HG03442 (cell line): Measurements from ENCODE around the gene LCN9.
"Not testable (repeated sequence)": the region's sequence is repeated elsewhere in the genome, so short reads cannot be mapped to it uniquely, and the experiment has no call there.

ENCODE experiments used
- ATAC-seq: cut with Tn5 transposase; IDR thresholded peaks from one replicate; pipeline ENCODE4 v1.9.1; 2021; ENCODE audit warnings: mild to moderate bottlenecking, moderate library complexity; ENCODE audit not compliant: unreplicated experiment

The LCN9 gene

DNA sequence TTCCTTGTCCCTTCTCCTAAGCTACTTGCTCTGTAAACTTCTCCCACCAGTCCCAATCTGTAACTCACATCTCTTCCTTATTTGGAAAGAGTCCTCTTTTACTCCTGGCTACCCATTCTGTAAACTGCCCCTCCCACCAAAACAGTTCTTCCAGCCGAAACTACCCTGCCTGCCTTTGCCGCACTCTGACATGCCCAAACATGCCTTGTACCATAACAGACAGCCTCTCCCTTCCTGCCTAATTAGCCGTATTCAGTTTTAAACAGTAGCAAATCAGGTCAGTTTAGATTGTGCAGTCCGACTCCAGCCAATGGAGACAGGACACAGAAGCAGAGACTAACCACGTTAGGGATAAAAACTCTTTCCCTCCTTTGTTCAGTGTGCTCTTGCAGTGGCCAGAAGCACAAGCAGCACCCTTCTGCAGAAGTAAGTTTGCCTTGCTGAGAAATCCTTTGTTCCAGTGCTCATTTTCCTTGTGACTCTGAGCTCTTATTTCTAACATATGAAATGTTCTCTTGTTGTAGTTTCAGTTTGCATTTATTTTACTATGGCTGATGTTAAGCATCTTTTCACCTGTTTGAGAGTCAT lies 18.4 kb upstream of the LCN9 start:
- ATAC-seq, result no peak

DNA sequence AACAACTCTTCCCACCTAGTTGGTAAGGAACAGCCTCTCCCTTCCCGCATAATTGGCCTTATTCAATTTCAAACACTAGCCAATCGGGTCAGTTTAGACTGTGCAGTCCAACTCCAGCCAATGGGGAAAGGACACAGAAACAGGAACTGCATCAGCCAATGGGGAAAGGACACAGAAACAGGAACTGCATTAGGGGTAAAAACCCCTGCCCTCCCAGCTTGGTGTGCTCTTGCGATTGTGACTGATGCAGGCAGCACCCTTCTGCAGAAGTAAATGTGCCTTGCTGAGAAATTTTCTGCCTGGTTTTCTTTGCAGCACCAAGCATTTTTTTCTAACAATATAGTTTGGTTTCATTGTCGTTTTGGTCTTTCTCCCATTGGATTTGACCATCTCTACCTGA lies 15.2 kb upstream of the LCN9 start:
- ATAC-seq, result no peak

DNA sequence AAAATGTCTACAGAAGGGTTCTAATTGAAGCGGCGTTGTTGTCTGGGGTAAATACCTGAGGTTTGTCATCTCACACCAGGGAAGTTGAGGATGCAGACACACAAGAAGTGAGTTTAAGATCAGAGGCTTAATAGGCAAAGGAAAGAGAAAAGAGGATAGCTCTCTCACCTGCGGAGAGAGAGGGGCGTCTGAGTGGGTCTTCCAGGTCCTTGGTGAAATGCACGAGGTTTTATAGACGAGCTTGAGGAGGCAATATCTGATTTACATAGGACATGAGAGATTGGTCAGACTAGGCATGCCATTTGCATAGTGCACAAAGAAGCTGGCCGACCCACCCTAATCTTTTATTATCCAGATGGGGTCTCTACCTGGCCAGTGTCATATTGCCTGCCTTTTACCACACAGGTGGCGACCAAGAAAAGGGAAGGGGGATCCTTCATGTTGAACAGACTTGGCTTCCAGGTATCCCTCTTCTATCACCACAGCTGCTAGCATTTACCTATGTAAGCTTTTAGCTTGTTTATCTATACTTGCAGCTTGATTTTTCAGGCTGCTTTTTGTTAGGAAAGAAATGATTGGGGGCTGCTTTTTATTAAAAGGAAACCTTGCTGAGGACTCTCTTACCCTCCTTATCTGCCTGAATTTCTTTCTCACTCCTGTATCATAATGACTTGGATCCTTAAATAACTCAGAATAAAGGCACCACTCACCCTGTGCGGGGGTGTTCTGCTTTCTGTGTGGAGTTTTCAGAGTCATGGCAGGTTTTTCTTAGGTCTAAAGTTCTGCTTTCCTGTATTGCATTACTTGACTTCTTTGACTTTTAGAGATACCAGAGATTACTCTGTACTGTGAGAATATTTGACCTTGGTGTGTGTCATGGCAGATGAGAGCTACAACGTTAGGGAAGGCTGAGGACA lies 14.4 kb upstream of the LCN9 start:
- ATAC-seq, result no peak

DNA sequence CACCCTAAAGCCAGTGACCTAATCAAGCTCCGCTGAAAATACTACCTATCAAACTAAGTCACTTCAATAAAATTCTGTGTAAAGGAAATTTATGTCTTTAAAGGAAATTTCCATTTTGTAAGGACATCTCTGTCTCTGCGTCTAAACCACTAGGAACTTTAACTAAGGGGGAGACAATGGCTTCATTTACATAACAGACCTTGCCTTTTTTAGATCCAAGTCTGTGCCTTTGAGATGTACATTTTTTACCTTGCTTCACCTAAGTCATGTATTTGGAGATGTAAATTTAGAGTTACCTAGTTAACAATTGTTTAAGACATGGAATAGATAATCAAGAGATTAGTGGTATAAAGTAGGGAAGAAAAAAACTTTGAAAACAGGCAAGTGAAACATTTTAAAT lies 13.6 kb upstream of the LCN9 start:
- no peak for ATAC-seq

DNA sequence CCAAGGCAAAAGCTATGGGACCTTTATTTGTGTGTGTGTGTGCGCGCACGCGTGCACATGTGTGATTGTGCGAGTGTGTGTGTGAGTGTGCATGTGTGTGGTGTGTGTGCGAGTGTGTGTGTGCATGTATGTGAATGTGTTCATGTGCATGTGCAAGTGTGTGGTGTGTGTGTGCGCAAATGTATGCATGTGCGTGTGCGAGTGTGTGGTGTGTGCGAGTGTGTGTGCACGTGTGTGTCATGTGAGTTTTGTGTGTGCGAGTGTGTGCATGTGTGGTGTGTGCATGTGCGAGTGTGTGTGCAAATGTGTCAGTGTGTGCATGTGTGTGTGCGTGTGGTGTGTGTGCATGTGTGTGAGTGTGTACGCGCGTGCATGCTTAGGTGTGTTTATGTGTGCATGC lies 12.7 kb upstream of the LCN9 start:
- ATAC-seq, result no peak

DNA sequence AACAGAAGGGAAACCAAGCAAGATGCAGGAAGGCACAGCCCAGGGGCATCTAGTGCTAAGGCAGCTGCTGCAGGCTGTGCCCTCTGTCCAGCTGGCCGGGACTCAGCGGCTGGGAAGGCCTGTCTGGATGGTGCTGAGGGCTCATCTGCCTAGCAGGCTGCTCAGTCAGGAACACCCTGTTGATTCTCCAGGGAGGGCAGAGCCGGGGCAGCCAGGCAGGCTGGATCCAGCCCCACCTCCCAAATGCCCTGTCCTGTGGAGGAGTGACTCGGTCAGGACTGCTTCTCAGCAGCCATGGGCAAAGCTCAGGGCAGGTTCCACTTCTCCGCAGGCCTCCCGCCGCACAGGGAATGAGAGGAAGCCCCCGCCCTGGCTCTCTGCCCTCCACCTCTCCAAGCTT lies 7.8 kb upstream of the LCN9 start:
- no peak for ATAC-seq

DNA sequence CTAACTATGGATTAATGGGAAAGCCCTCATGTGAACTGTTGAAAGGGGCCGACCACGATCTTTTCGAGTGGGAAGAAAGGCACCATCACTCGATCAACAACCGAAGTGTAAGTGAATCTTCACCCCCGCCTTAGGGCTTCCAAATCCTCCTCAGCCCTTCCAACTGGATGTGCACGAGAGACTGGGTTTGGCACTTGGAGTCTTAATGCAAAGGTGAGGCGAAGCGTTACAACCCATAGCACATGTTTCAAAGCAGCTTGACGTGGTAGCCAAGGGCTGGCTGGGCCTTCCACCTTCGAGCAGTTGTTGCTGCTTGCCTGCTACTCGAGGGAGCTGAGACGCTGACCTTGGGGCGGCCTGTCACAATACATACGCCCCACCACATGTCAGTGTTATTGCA lies 5.7 kb upstream of the LCN9 start:
- ATAC-seq, result no peak

DNA sequence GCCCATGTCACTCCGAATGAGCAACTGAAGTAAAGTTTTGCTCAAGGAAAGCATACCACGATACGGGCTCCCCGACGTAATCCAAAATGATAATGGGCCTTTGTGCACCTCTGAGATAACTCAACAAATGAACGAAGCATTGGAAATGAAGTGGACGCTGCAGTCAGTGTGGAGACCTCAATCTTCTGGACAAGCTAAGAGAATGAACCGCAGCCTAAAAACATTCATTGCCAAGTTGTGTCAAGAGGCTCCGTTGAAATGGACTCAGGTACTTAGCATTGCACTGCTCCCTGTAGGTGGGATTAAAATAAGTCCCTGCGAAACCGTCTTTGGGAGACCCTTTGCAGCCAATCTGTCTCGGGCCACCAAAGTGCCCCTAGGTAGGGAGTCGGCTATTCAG lies 3.9 kb upstream of the LCN9 start:
- ATAC-seq, result no peak

DNA sequence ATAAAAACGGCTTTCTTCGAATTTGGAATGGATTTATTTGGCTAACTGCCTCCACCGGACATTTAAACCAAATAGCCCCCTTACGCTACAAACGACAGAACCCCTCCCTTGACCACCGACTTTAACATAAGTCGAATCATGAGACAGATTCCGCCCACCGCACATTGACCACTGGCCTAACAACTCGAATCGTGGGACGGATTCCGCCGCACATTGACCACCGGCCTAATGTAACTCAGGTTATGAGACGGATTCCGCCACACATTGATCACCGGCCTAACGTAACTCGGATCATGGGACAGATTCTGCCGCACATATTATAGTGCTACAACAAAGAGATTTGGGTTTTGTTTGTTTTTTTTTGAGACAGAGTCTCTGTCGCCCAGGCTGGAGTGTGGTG lies 2.7 kb upstream of the LCN9 start:
- ATAC-seq, result no peak

DNA sequence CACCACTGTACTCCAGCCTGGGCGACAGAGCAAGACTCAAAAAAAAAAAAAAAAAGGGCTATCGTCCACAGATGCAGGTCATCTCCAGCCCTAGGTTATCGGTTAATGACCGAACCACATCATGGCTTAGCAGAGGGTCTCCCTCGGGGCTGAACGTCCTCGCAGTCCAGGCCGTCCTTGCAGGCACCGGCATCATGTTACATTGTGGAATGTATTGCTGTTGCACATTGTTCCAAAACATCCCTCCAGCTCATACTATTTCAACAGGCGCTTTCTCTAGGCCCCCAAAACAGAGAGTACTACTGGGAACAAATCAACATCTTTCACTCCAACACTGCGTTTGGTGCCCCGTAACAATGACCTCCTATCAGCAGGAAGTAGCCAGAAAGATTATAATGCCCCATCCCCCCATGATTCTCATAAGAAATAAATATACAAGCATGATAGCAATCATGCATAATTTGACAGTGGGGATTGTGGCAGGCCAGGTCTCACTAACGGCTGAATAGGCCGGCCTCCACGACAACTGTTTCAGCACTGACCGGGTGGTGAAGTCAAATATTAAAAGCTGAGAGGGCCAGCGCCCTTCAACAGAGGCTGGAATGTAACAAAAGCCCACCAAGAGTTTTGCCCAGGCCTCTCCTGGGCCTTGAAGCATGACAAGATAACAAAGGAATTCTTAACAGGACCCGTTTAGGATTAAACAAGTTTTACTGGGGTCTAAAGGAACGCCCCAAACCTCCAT lies 1.1 kb upstream of the LCN9 start:
- no peak for ATAC-seq

DNA sequence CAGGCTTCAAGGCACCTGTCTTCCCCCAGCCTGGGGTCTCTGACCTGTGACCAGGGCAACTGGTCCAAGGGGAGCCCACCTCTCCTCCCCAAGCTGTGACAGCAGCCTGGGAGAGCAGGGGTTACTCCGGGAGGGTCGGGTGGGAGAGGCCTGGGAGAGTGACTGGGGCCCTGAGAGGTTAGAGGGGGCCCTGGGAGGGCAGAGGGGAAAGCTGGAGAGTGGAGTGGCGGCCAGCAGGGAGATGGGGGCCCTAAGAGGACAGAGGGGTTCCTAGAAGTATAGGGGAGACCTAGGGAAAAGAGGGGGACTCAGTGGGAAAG lies 302 bp downstream of the LCN9 start:
- no peak for ATAC-seq

DNA sequence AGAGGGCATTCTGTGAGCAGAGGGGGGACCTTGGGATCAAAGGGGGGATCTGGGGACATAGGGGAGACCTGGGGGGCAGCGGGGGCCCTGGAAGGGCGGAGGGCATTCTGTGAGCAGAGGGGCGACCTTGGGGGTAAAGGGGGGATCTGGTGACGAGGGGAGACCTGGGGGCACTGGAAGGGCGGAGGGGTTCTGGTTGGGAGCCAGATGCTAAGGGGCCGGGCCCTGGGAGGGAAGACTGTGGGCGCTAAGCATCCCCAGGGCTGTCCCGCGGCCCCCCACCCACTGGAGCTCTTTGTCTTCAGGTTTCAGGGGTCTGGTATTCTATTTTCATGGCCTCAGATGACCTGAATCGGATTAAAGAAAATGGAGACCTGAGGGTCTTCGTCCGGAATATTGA lies 748 bp downstream of the LCN9 start:
- no peak for ATAC-seq

DNA sequence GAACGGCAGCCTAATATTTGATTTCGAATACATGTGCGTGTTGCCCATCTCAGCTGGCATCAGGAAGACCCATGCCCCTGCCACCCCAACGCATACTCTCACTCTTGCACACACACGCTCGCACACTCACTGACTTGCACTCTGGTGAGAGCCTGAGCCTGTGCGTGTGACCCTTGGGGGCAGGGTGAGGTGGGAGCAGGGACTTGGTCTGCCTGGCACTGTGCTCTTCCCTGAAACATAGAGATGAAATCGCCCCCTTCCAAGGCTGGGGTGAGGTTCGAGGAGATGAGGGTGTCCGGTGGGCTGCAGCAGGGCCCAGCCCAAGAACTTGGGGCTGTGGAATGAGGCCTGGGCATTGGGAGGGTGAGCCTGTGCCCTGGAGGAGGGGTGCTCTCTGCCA lies 1.2 kb downstream of the LCN9 start:
- no peak for ATAC-seq

DNA sequence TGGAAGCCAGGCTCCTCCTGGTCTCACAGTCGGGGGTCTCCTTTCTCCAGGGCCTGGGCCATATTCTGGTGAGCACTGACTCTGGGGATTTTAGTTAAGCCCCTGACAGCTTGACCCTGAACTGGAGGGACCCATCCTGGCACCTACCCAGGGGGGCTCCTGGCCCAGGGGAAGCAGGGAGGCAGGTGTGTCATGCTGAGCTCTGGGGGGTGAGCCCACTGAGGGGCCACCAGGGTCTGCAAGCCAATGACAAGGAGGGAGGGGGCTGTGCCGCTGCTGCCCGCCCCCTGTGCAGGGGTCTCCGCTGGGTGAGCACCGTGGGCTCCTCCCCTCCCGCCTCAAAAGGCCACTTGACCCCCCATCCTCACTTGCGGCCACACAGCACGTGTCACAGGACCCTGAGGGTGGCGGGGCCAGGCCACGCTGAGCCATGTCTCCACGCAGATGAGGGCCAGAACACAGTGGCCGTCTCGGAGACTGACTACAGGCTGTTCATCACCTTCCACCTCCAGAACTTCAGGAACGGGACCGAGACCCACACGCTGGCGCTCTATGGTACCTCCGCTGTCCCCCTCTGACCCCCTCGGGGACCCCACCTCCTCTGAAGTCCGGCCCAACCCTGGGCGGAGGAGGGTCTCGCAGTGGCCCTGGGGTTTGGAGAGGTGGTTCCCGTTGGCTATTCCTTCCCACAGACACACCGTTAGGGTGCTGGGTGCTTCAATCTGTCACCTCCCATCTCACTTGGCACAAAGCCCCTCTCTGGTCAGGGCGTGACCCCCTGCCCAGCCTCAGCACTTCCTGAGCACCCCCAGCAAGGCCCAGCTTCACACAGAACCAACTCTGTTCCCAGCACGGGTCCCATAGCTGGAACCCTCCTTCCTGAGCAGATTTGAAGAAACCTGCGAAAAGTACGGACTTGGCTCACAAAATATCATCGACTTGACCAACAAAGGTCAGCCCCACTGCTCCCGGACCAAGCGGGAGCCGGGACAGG lies 2.0 kb downstream of the LCN9 start:
- ATAC-seq, result no peak

DNA sequence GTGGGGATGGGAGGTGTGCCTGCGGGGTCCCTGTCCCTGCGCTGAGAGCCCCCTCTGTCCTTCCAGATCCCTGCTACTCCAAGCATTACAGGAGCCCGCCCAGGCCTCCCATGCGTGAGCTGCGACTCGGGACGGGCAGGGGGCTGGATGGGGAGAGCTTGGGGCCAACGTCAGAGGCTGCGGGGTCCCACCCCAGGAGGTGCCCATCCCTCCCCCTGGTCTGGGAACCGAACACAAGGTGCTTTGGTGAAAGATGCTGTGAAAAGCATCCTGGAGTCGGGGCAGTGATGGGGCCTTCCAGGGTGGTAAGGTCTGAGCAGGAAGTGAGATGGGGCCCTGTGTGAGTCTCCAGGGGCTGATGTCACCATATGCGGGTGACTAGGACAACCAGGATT lies 2.7 kb downstream of the LCN9 start:
- ATAC-seq, result no peak

DNA sequence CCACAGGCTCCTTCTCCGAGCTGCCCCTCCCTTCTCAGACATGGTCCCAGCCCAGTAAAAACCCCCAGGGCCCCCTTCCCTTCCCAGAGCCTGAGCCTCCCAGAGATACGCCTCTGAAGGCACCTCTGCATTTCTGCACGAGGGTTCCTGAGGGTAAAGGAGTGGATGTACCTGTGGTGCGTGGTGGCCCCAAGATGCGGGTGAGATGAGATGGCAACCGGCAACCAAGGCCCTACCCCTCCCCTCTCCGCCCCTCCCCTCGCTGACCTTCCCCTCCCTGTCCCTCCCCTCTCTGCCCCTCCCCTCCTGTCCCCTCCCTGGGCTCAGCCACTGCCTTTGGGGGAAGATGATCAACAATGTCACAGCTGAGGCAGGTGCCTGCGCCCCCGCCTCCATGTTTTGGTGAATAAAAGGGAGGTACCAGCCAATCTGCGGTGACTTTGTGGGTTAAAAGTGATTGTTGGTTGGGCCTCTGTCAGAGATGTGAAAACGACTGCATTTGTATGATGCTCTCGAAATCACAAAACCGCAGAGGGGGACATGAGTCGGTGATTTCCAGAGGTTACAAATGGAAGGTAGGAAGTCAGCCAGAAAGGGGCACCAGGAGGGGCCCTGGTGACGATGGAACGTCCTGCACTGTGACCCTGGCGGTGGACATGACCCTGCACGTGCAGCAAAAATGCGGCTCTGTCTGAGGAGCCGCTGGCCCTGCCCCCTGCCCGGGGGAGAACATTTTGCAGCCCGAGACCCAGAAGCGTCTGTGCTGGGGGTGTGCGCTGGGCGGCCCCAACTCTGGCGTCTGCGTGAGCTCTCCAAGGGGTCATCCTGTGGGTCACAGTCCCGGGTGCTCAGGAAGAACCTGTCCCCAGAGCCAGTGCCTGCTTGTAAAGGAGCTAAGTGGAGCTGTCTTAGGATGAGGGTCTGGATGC lies 3.7 kb downstream of the LCN9 start:
- ATAC-seq, result no peak

DNA sequence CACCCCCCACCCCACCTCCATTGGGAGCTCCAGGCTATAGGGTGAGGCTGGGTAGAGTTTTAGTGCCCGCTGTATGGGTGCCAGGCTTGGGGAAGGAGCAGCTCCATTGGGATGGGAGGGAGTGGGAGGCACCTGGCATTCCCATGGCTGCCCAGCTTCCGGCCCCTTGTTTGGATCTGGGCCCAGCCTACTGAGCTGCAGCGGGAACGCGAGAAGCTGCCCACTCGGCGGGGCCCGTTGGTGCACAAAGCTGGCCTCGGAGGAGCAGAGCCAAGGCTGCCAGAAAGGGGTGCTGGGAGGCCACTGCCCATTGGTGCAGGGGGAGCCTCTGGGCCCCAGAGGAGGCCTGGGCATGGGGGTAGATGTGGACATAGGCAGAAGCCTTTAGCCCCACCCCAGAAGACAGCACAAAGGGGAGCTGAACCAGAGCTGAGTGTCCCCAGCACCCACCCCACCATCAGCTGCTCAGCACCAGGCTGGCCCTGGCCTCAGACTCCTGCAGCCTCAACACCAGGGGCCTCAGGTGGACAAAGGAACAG lies 4.4 kb downstream of the LCN9 start:
- ATAC-seq, result no peak

DNA sequence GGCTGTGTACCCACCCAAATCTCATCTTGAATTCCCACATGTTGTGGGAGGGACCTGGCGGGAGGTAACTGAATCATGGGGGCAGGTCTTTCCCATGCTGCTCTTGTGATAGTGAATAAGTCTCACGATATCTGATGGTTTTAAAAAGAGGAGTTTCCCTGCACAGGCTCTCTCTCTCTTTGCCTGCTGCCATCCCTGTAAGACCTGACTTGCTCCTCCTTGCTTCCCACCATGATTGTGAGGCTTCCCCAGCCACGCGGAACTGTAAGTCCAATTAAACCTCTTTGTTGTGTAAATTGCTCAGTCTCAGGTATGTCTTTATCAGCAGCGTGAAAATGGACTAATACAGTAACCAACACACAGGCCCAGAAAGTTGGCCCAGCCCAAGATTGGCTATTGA lies 5.9 kb downstream of the LCN9 start:
- ATAC-seq, result not testable (repeated sequence)

DNA sequence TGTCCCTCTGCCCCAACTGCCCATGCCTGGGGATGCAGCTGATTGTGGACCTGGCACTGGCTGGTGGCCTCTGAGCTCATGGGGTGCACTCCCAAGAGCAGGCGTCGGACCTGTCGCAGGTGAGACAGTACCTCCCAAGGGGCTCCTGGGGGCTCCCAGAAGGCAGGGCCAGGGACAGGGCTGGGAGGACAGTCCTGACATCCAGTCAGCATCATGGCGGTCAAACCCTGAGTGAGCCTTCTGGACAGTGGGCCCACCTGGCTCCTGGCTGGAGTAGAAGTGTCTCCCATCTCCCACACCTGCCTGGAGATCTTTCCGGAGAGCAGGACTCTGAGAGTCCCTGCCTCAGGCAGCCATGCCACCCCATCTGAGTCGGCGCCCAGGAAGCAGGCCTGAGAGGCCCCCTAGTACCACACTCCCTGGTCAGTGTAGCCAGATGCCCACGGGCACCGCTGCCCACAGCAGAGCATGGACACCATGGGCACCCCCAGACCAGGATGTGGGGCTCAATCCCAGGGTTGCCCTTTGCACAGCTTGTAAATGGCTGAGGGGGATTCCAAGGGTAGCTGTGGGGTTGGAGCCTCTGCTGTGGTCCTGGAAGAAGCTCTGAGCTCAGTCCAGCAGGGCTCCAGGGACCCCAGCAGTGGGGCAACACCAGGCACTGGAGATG lies 6.6 kb downstream of the LCN9 start:
- ATAC-seq, result no peak
